Spleen (tissue), 7 donors: Measurements from ENCODE around the gene UGT1A3.

Experiments used
- POLR2A ChIP-seq, 3 donors: fragments of 450-650 bp; IDR thresholded peaks; one replicate each; pipeline ENCODE4 v1.5.1; 2017; ENCODE audit warnings: antibody characterized with exemption in 3 of 3, mild to moderate bottlenecking in 1 of 3
- POLR2AphosphoS5 ChIP-seq, 3 donors: sonication (generic); formaldehyde crosslinking; IDR thresholded peaks; one replicate each; pipeline ENCODE4 v1.5.1; 2017; ENCODE audit warnings: antibody characterized with exemption in 3 of 3
- TF ChIP-seq, protein P1 (sequence below), 11 experiments: fragments of 200-600 bp in 7 of 11; fragments of 450-650 bp in 4 of 11; sonication (generic) in 4 of 11; IDR thresholded peaks in 8 of 11; conservative IDR thresholded peaks in 3 of 11; 1 replicate in 7 of 11; 2 replicates in 4 of 11; pipeline versions ENCODE4 v1.4.0 to v1.8.0; 2016 to 2021; ENCODE audit warnings: antibody characterized with exemption in 11 of 11, inconsistent platforms in 4 of 11, mild to moderate bottlenecking in 1 of 11
- donor health status: DM: no; HTN: no; CAD: no; lungs with moderate emphysema.
- donor health status: DM: no; HTN: no; CAD: no.
- donor health status: DM: no; HTN: no; CAD: no.

DNA sequence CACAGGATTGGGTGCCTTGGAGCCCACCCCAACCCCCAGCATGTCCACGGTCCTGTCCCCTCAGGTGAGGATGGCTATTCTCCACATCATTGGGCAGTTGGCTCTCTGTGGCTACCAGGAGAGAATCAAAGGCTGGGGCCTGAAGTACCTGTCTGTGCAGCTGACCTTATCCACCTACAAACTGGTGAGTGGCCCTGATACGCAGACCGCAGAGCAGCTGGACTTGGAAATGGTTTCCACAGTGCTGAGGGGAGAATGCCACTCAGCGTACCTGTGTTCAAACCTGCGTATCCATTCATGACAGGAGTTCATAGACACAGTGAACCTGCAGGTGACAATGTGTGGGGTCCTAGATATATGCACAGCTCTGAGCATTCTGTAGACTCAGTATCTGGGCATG lies 70.9 kb downstream of the UGT1A3 start:
- TF ChIP-seq POLR2A (IDR thresholded peaks at IDR 0.05): no peak
- TF ChIP-seq, protein P1, sequence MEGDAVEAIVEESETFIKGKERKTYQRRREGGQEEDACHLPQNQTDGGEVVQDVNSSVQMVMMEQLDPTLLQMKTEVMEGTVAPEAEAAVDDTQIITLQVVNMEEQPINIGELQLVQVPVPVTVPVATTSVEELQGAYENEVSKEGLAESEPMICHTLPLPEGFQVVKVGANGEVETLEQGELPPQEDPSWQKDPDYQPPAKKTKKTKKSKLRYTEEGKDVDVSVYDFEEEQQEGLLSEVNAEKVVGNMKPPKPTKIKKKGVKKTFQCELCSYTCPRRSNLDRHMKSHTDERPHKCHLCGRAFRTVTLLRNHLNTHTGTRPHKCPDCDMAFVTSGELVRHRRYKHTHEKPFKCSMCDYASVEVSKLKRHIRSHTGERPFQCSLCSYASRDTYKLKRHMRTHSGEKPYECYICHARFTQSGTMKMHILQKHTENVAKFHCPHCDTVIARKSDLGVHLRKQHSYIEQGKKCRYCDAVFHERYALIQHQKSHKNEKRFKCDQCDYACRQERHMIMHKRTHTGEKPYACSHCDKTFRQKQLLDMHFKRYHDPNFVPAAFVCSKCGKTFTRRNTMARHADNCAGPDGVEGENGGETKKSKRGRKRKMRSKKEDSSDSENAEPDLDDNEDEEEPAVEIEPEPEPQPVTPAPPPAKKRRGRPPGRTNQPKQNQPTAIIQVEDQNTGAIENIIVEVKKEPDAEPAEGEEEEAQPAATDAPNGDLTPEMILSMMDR (IDR thresholded peaks at IDR 0.05 in 8 of 11, conservative IDR thresholded peaks at IDR 0.05 in 3 of 11): no peak
- TF ChIP-seq POLR2AphosphoS5 (IDR thresholded peaks at IDR 0.05): no peak
